NT2/D1 (cell line): ENCODE measurements around the gene CYP2S1.

Source experiments
- DNase-seq: peaks from one replicate; pipeline ENCODE4 v3.0.0-alpha.2; 2011; ENCODE audit warnings: low read depth, low spot score
- H3K27me3 ChIP-seq: 2 replicates; pipeline ENCODE4 v1.6.0; 2011; ENCODE audit warnings: mild to moderate bottlenecking; ENCODE audit not compliant: insufficient read length, insufficient read depth
- H3K36me3 ChIP-seq: 2 replicates; pipeline ENCODE4 v1.6.1; 2011; ENCODE audit warnings: mild to moderate bottlenecking, low read length, mixed read lengths; ENCODE audit not compliant: insufficient read depth, insufficient read length
- H3K4me1 ChIP-seq: 2 replicates; pipeline ENCODE4 v1.5.1; 2011; ENCODE audit not compliant: insufficient read depth, insufficient read length
- H3K4me3 ChIP-seq: 2 replicates; pipeline ENCODE4 v1.5.1; 2011; ENCODE audit warnings: low read depth; ENCODE audit not compliant: insufficient read length
- H3K9ac ChIP-seq: 2 replicates; pipeline ENCODE4 v1.6.0; 2011; ENCODE audit warnings: low read depth; ENCODE audit not compliant: insufficient read length
- H3K9me3 ChIP-seq: 2 replicates; pipeline ENCODE4 v1.5.1; 2011; ENCODE audit warnings: mild to moderate bottlenecking, low read length; ENCODE audit not compliant: insufficient read depth
- SUZ12 ChIP-seq: IDR thresholded peaks from 2 replicates; pipeline ENCODE4 v1.6.1; 2011; ENCODE audit not compliant: insufficient read length, insufficient read depth; ENCODE audit errors: extremely low read depth
- YY1 ChIP-seq: IDR thresholded peaks from 2 replicates; pipeline ENCODE4 v1.6.1; 2011; ENCODE audit not compliant: insufficient read length, insufficient read depth
- ZNF274 ChIP-seq: IDR thresholded peaks from 2 replicates; pipeline ENCODE4 v1.6.1; 2011; ENCODE audit warnings: mild to moderate bottlenecking, low read depth, low read length

The CYP2S1 gene

GRCh38 chr19:41230067-41230857 is 37.2 kb downstream of the CYP2S1 start:
- H3K4me1 ChIP-seq: peaks cover 9% of the 10 kb centered on the region
- no peak for TF ChIP-seq SUZ12
- no peak for TF ChIP-seq YY1
- no peak for TF ChIP-seq ZNF274
- H3K9me3 ChIP-seq: no peaks in the 10 kb centered on the region
- no peak for DNase-seq
- no peaks in the 10 kb centered on the region for H3K27me3 ChIP-seq
- H3K9ac ChIP-seq: no peak overlapping the region
- no peak overlapping the region for H3K4me3 ChIP-seq
- peaks cover 70% of the 10 kb centered on the region for H3K36me3 ChIP-seq

- Histone ChIP-seq H3K4me1 (peaks cover 5% of the 10 kb centered on the region), H3K4me3 (no peak overlapping the region), H3K27me3 (no peaks in the 10 kb centered on the region), H3K36me3 (peaks cover 72% of the 10 kb centered on the region), H3K9me3 (no peaks in the 10 kb centered on the region), H3K9ac (no peak overlapping the region)
- no peak for DNase-seq
- no peak for TF ChIP-seq SUZ12
- no peak for TF ChIP-seq YY1
- TF ChIP-seq ZNF274: no peak
Measured at GRCh38 chr19:41232686-41233085, 39.7 kb downstream of the CYP2S1 start.

DNA sequence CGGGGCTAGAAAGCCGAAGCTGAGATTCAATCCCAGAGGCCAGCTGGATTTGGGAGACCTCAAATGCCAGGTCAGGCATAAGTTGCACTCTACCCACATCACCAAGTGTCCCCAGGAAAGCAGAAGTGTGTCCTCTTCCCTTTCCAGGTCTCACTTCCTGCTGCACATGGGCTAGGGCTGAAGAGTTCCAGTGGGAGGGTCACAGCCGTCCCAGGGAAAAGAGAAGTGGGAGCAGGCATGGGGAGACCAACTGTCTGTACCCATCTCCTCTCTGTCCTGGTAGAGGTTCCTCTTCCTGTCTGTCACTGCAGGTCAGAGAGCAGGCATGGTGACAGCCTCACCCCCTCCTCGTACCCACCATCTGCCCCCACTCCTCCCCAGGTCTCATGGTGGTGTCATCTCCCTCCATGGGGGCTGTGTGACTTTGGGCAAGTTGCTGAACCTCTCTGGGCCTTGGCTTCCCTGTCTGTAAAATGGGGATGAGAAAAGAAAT is 40.8 kb downstream of the CYP2S1 start:
- Histone ChIP-seq H3K9me3 (no peaks in the 10 kb centered on the region), H3K27me3 (no peaks in the 10 kb centered on the region), H3K4me3 (no peak overlapping the region), H3K9ac (no peak overlapping the region), H3K36me3 (peaks cover 74% of the 10 kb centered on the region), H3K4me1 (peaks cover 5% of the 10 kb centered on the region)
- no peak for TF ChIP-seq SUZ12
- TF ChIP-seq YY1: no peak
- TF ChIP-seq ZNF274: no peak
- no peak for DNase-seq

DNA sequence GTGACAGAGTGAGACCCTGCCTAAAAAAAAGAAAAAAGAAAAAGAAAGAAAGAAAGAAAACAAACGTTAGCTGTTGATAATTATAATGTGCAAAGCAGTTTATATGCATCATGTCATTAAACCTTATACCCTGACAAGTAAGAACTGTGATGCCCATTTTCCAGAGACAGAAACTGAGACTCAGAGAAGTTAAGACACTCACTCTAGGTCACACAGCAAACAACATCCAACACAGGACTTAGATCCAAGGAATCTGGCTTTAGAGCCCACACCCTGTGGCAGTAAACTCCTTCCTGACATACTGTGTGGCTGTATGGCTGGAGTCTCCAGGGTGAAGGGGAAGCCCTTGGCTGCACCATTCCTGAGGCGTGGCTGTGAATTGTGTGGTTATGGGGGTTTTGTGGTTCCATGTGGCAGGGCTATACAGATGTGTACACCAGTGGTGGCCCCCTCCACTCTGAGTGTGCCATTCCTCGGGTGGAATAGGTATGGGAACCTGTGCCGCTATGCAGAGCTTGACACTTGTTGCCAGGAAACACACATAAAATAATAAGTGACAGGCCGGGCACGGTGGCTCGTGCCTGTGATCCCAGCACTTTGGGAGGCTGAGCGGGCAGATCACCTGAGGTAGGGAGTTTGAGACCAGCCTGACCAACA is 41.6 kb downstream of the CYP2S1 start:
- Histone ChIP-seq H3K4me1 (peaks cover 5% of the 10 kb centered on the region), H3K9ac (no peak overlapping the region), H3K36me3 (peaks cover 79% of the 10 kb centered on the region), H3K9me3 (no peaks in the 10 kb centered on the region), H3K27me3 (no peaks in the 10 kb centered on the region), H3K4me3 (no peak overlapping the region)
- DNase-seq: no peak
- TF ChIP-seq SUZ12 (no peak), ZNF274 (no peak), YY1 (no peak)

DNA sequence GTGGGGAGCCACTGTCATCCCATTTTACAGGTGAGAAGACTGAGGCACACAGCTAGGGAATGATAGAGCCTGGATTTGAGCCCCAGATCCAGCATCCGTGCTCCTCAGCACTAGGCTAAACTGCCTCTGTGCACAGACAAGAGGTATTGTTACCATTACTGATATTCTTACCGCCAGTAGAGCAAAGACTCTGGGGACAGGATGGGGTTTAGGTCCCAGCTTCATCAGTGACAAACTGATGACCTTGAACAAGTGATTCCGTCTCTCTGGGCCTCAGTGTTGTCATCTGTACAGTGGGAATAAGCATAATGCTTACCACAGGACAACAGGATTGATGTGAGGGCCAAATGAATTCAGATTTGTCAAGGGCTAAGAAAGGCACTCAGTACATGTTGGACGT is 42.5 kb downstream of the CYP2S1 start:
- no peak overlapping the region for H3K9ac ChIP-seq
- H3K36me3 ChIP-seq: peaks cover 81% of the 10 kb centered on the region
- no peak for TF ChIP-seq ZNF274
- no peak for TF ChIP-seq YY1
- TF ChIP-seq SUZ12: no peak
- H3K27me3 ChIP-seq: no peaks in the 10 kb centered on the region
- no peaks in the 10 kb centered on the region for H3K9me3 ChIP-seq
- DNase-seq: no peak
- no peak overlapping the region for H3K4me3 ChIP-seq
- H3K4me1 ChIP-seq: peaks cover 4% of the 10 kb centered on the region

- TF ChIP-seq SUZ12 (no peak), YY1 (no peak), ZNF274 (no peak)
- Histone ChIP-seq H3K4me1 (no peaks in the 10 kb centered on the region), H3K9me3 (no peaks in the 10 kb centered on the region), H3K4me3 (no peak overlapping the region), H3K9ac (no peak overlapping the region), H3K36me3 (peaks cover 84% of the 10 kb centered on the region), H3K27me3 (no peaks in the 10 kb centered on the region)
- no peak for DNase-seq
Measured at GRCh38 chr19:41238244-41238643, 45.2 kb downstream of the CYP2S1 start.

- Histone ChIP-seq H3K9ac (no peak overlapping the region), H3K27me3 (no peaks in the 10 kb centered on the region), H3K36me3 (peaks cover 84% of the 10 kb centered on the region), H3K4me3 (no peak overlapping the region), H3K9me3 (no peaks in the 10 kb centered on the region), H3K4me1 (no peaks in the 10 kb centered on the region)
- DNase-seq: no peak
- no peak for TF ChIP-seq YY1
- no peak for TF ChIP-seq ZNF274
- no peak for TF ChIP-seq SUZ12
Measured at GRCh38 chr19:41239363-41239762, 46.3 kb downstream of the CYP2S1 start.
